Measurements from ENCODE around the gene POLR3C. TPM values are rescaled to one million over a fixed set of nuclear protein-coding genes. Genes with fewer than 3 reads are reported as not detected.
"Not testable (repeated sequence)": the region's sequence is repeated elsewhere in the genome, so short reads cannot be mapped to it uniquely, and the experiment has no call there.

POLR3C gene
- total and polyA plus RNA-seq, 10 of the 15 experiments (the other 5 are each of a cell fraction or from before 2014, with no cell fraction given), result 13.0 to 44.8 (median 34.8) TPM

DNA sequence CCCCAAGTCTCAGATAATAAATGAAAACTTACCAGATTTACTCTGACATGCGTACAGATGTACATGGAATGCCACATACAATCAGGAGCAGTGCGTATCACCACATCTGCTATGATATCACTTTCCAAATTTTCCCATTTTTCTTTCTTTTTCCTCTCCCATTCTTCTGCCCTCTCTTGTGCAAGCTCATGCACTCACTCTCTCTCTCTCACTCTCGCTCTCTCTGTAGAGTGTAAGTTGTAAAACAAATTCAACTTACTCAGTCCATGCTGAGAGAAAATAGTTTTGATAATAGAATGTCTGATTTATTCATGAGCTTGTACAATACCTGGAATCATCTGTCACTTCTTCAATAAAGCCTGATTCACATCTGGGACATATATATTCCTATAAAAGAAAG lies 35.4 kb upstream of the POLR3C start:
- SMC1A ChIA-PET (ENCODE audit: uncharacterized antibody, unreplicated experiment), result interaction anchor here (0.8 kb wide), 1 partner anchor 16 kb away, joined by 3 read pairs; no protein-coding TSS in a partner anchor
- no peak overlapping the region for H3K9ac ChIP-seq (ENCODE audit: control insufficient read depth, insufficient read depth, low read length)
- H3K27ac ChIP-seq (ENCODE audit: control insufficient read depth, insufficient read depth), result no peak overlapping the region
- H2AFZ ChIP-seq (ENCODE audit: control insufficient read depth, low read depth, low read length), result no peak overlapping the region
- H3K36me3 ChIP-seq (ENCODE audit: control insufficient read depth in 2 of 2, insufficient read depth in 2 of 2, low read length in 1 of 2), result peaks cover 0 to 7% of the 10 kb centered on the region in 2 experiments; a peak in 1 of 4 replicates
- BruUV-seq (replicated peaks), result no TSS peak
- no peaks in the 10 kb centered on the region for H4K20me1 ChIP-seq (ENCODE audit: control insufficient read depth, insufficient read depth)
- no peaks in the 10 kb centered on the region for H3K27me3 ChIP-seq (replicated peaks in 1 of 2; ENCODE audit: control insufficient read depth in 2 of 2, insufficient read depth in 2 of 2, low read length in 1 of 2)
- peaks cover 3% of the 10 kb centered on the region for H3K79me2 ChIP-seq (ENCODE audit: control insufficient read depth, insufficient read depth, low read length)
- FAIRE-seq (no peak), ATAC-seq (no peak), DNase-seq (ENCODE audit: low read depth, low spot score) (no peak)
- TF ChIP-seq, protein P1, sequence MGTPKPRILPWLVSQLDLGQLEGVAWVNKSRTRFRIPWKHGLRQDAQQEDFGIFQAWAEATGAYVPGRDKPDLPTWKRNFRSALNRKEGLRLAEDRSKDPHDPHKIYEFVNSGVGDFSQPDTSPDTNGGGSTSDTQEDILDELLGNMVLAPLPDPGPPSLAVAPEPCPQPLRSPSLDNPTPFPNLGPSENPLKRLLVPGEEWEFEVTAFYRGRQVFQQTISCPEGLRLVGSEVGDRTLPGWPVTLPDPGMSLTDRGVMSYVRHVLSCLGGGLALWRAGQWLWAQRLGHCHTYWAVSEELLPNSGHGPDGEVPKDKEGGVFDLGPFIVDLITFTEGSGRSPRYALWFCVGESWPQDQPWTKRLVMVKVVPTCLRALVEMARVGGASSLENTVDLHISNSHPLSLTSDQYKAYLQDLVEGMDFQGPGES (IDR thresholded peaks at IDR 0.05), result no peak
- no peak for TF ChIP-seq SUPT20H (IDR thresholded peaks at IDR 0.05; ENCODE audit: borderline replicate concordance, control insufficient read depth, low read depth, low read length)
- TF ChIP-seq ASH2L (IDR thresholded peaks at IDR 0.05; ENCODE audit: borderline replicate concordance, low read depth), result no peak
- TF ChIP-seq ZBTB33 (IDR thresholded peaks at IDR 0.05), result no peak
- TF ChIP-seq WRNIP1 (IDR thresholded peaks at IDR 0.05; ENCODE audit: borderline replicate concordance, low read depth, low read length), result no peak
- TF ChIP-seq SREBF2 (IDR thresholded peaks at IDR 0.05; ENCODE audit: low read length), result no peak
- no peak for TF ChIP-seq BHLHE40 (IDR thresholded peaks at IDR 0.05; ENCODE audit: borderline replicate concordance in 1 of 2, low read depth in 2 of 2, low read length in 1 of 2)
- no peaks in the 10 kb centered on the region for H3K9me3 ChIP-seq (replicated peaks; ENCODE audit: control insufficient read depth, insufficient read depth, low read length)
- intact Hi-C loops (cut with micrococcal nuclease; ENCODE audit: unreplicated experiment), result no loop called here
- in situ Hi-C loops (cut with MboI), result no loop called here
- RAD21 ChIA-PET (ENCODE audit: unreplicated experiment), result interaction anchor here (1.0 kb wide), 1 partner anchor 18 kb away, joined by 3 read pairs; no protein-coding TSS in a partner anchor
- no peak overlapping the region for H3K4me2 ChIP-seq (ENCODE audit: control insufficient read depth, insufficient read depth)
- peaks cover 14% of the 10 kb centered on the region for H3K4me1 ChIP-seq (ENCODE audit: control insufficient read depth, insufficient read depth, low read length)
- POLR2A ChIA-PET, result interaction anchor here (0.6 kb wide), 1 partner anchor 140 kb away, joined by 3 read pairs; no protein-coding TSS in a partner anchor
- 96% methylated on average over 3 of the region's 3 CpGs for WGBS (ENCODE audit: insufficient coverage, insufficient replicate concordance, low lambda C conversion rate, missing lambda C conversion rate)
- CTCF ChIA-PET, result interaction anchor here (1.8 kb wide), 1 partner anchor 57 kb away, joined by 5 read pairs; the partner anchor contains the start of gene NUDT17
- no peak overlapping the region for H3K4me3 ChIP-seq

DNA sequence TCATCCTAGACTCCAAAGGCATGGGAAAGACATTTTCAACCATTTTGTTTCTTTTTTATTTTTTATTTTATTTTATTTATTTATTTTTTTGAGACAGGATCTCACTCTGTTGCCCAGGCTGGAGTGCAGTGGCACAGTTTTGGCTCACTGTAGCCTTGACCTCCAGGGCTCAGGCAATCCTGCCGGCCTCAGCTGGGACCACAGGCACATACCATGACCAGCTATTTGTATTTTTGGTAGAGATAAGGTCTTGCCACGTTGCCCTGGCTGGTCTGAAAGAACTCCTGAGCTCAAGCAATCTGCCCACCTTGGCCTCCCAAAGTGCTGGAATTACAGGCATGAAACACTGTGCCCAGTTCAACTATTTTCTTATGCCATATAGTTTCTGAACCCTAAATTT lies 32.1 kb upstream of the POLR3C start:
- intact Hi-C loops (cut with micrococcal nuclease; ENCODE audit: unreplicated experiment); H3K79me2 ChIP-seq (ENCODE audit: control insufficient read depth, insufficient read depth, low read length); FAIRE-seq; H3K4me1 ChIP-seq (ENCODE audit: control insufficient read depth, insufficient read depth, low read length); H2AFZ ChIP-seq (ENCODE audit: control insufficient read depth, low read depth, low read length); H4K20me1 ChIP-seq (ENCODE audit: control insufficient read depth, insufficient read depth); H3K9ac ChIP-seq (ENCODE audit: control insufficient read depth, insufficient read depth, low read length); DNase-seq (ENCODE audit: low read depth, low spot score); H3K36me3 ChIP-seq (ENCODE audit: control insufficient read depth in 2 of 2, insufficient read depth in 2 of 2, low read length in 1 of 2); in situ Hi-C loops (cut with MboI); H3K4me3 ChIP-seq; ATAC-seq; RAD21 ChIA-PET (ENCODE audit: unreplicated experiment); H3K27me3 ChIP-seq (replicated peaks in 1 of 2; ENCODE audit: control insufficient read depth in 2 of 2, insufficient read depth in 2 of 2, low read length in 1 of 2); POLR2A ChIA-PET; BruUV-seq (replicated peaks); H3K9me3 ChIP-seq (replicated peaks; ENCODE audit: control insufficient read depth, insufficient read depth, low read length): not testable (repeated sequence)
- ChIA-PET CTCF (interaction anchor here (0.6 kb wide), 1 partner anchor 19 kb away, joined by 3 read pairs; no protein-coding TSS in a partner anchor), SMC1A (ENCODE audit: uncharacterized antibody, unreplicated experiment) (interaction anchor here (0.9 to 2.1 kb wide), 3 partner anchors 12 to 14 kb away, joined by 3 to 5 read pairs (median 4); no protein-coding TSS in a partner anchor)
- Histone ChIP-seq H3K27ac (ENCODE audit: control insufficient read depth, insufficient read depth) (peak overlapping the region; percentile 33; the same call in 1 of the 2 replicates), H3K4me2 (ENCODE audit: control insufficient read depth, insufficient read depth) (0 out of 2 replicates have a peak overlapping the region, but pooled peaks have one; percentile 22)
- 71% methylated on average over 2 of the region's 2 CpGs for WGBS (ENCODE audit: insufficient coverage, insufficient replicate concordance, low lambda C conversion rate, missing lambda C conversion rate)

All from GM12878 (cell line).